B cell (primary cell): ENCODE results near the gene CDK9. TPM values are rescaled to one million over a fixed set of nuclear protein-coding genes. Genes with fewer than 3 reads are reported as not detected.

Experiments
- ATAC-seq: fragments of 200-7000 bp; cut with Tn5 transposase; one replicate; pipeline ENCODE4 v1.10.0; 2021; ENCODE audit warnings: low read depth, mild to moderate bottlenecking, moderate number of reproducible peaks, moderate library complexity
- CTCF ChIA-PET: fragments of 350-600 bp; sonication (Branson Sonifier 250); formaldehyde crosslinking; loops from one replicate; lab custom pipeline; 2021; ENCODE audit warnings: antibody characterized with exemption, inconsistent platforms; lab: Charles Lee
- POLR2A ChIA-PET: fragments of 350-600 bp; sonication (Branson Sonifier 250); formaldehyde crosslinking; loops from one replicate; lab custom pipeline; 2021; ENCODE audit warnings: antibody characterized with exemption; lab: Charles Lee
- DNase-seq: peaks from one replicate; pipeline ENCODE4 v3.0.0; 2013
- H2AFZ ChIP-seq: 2 replicates; pipeline ENCODE4 v1.6.1; 2012; ENCODE audit warnings: mild to moderate bottlenecking, low read depth, low read length; ENCODE audit not compliant: insufficient read depth, poor library complexity, severe bottlenecking
- H3K27ac ChIP-seq, 2 donors: 1 replicate in 1 of 2; 2 replicates in 1 of 2; pipeline ENCODE4 v1.5.1; 2012 to 2013; ENCODE audit warnings: low read length in 2 of 2, mild to moderate bottlenecking in 2 of 2, moderate library complexity in 1 of 2
- H3K27me3 ChIP-seq, 4 experiments: fragments of 200-600 bp in 1 of 4; sonication (generic) in 1 of 4; replicated peaks in 1 of 4; 1 replicate in 2 of 4; 2 replicates in 2 of 4; pipeline versions ENCODE4 v1.6.1 to v1.7.0; 2013 to 2016; ENCODE audit warnings: low read length in 3 of 4, mild to moderate bottlenecking in 2 of 4, mixed read lengths in 1 of 4, moderate library complexity in 1 of 4; ENCODE audit not compliant: insufficient read depth in 4 of 4, control insufficient read depth in 3 of 4; ENCODE audit errors: control extremely low read depth in 1 of 4
- H3K36me3 ChIP-seq, 2 experiments: replicated peaks in 1 of 2; 1 replicate in 1 of 2; 2 replicates in 1 of 2; pipeline versions ENCODE4 v1.6.1 to v1.7.1; 2013; ENCODE audit warnings: low read length in 1 of 2; ENCODE audit not compliant: insufficient read depth in 2 of 2, control insufficient read depth in 1 of 2; ENCODE audit errors: control extremely low read depth in 1 of 2, extremely low read depth in 1 of 2
- H3K4me1 ChIP-seq, 2 donors: fragments of 200-600 bp in 1 of 2; sonication (generic) in 1 of 2; 1 replicate in 1 of 2; 2 replicates in 1 of 2; pipeline versions ENCODE4 v1.5.1 to v1.6.1; 2013 to 2017; ENCODE audit warnings: low read length in 2 of 2; ENCODE audit not compliant: control insufficient read depth in 2 of 2, insufficient read depth in 2 of 2
- H3K4me2 ChIP-seq: replicated peaks from 2 replicates; pipeline ENCODE3; 2012; ENCODE audit warnings: mild to moderate bottlenecking, low read depth, low read length; ENCODE audit not compliant: poor library complexity, severe bottlenecking
- H3K4me3 ChIP-seq, 5 experiments: fragments of 200-600 bp in 1 of 5; sonication (generic) in 1 of 5; 1 replicate in 3 of 5; 2 replicates in 2 of 5; pipeline versions ENCODE4 v1.5.1 to v1.7.0; 2011 to 2016; ENCODE audit warnings: low read length in 4 of 5, mild to moderate bottlenecking in 4 of 5, low read depth in 2 of 5, control low read depth in 1 of 5, moderate library complexity in 1 of 5; ENCODE audit not compliant: insufficient read depth in 1 of 5; ENCODE audit errors: control extremely low read depth in 1 of 5, extremely low read depth in 1 of 5
- H3K79me2 ChIP-seq: fragments of 200-600 bp; sonication (generic); one replicate; pipeline ENCODE4 v1.6.0; 2016; ENCODE audit warnings: low read length; ENCODE audit not compliant: control insufficient read depth, insufficient read depth
- H3K9ac ChIP-seq: fragments of 200-600 bp; sonication (generic); 2 replicates; pipeline ENCODE4 v1.6.1; 2017; ENCODE audit warnings: mild to moderate bottlenecking, low read length, moderate library complexity
- H3K9me3 ChIP-seq, 3 donors: one replicate each; pipeline versions ENCODE4 v1.6.1 to v1.7.1; 2013; ENCODE audit warnings: low read length in 2 of 3; ENCODE audit not compliant: control insufficient read depth in 2 of 3, insufficient read depth in 1 of 3; ENCODE audit errors: control extremely low read depth in 1 of 3
- H4K20me1 ChIP-seq: 2 replicates; pipeline ENCODE4 v1.6.0; 2012; ENCODE audit warnings: mild to moderate bottlenecking, low read length; ENCODE audit not compliant: insufficient read depth, control insufficient read depth, poor library complexity, severe bottlenecking
- H3K27ac Mint-ChIP-seq: one replicate; pipeline ENCODE4 v1.8.0; 2021; ENCODE audit warnings: mixed read lengths
- H3K27me3 Mint-ChIP-seq: one replicate; pipeline ENCODE4 v1.8.0; 2021; ENCODE audit warnings: mixed read lengths
- H3K4me1 Mint-ChIP-seq: one replicate; pipeline ENCODE4 v1.8.0; 2021; ENCODE audit warnings: mixed read lengths
- H3K4me3 Mint-ChIP-seq: one replicate; pipeline ENCODE4 v1.8.0; 2021; ENCODE audit warnings: mixed read lengths
- H3K9me3 Mint-ChIP-seq: one replicate; pipeline ENCODE4 v1.8.0; 2022; ENCODE audit warnings: mixed read lengths; ENCODE audit not compliant: insufficient read depth
- EZH2 ChIP-seq: IDR thresholded peaks from 2 replicates; pipeline ENCODE4 v1.6.1; 2012; ENCODE audit warnings: borderline replicate concordance, low read depth, mild to moderate bottlenecking, moderate library complexity, low read length; ENCODE audit not compliant: insufficient read depth, poor library complexity, severe bottlenecking
- WGBS: methylation state at CpG from one replicate; pipeline ENCODE4 v1.1.5; 2013; ENCODE audit warnings: missing lambda C conversion rate; ENCODE audit not compliant: insufficient coverage; 5-methylcytosine and 5-hydroxymethylcytosine counted together
- intact Hi-C: fragments of 100-400 bp; cut with micrococcal nuclease; formaldehyde crosslinking; loops from one replicate; pipeline ENCODE4 v1.10.0; 2022
- polyA plus RNA-seq: library from polyadenylated mRNA; depleted of rRNA; stranded (reverse); fragments of >200 nt; gene quantifications from 2 replicates; pipeline ENCODE4 v1.2.3, GENCODE V29; 2012
- total RNA-seq, 2 donors: library from RNA; stranded (reverse); fragments of 120-200 nt in 1 of 2; gene quantifications; 1 replicate in 1 of 2; 2 replicates in 1 of 2; pipeline versions ENCODE4 v1.2.3 to v1.2.4, GENCODE V29; 2013 to 2022
- TF ChIP-seq, protein P1 (sequence below): fragments of 200-600 bp; IDR thresholded peaks from one replicate; pipeline ENCODE4 v1.8.0; 2022; ENCODE audit warnings: antibody characterized with exemption, mild to moderate bottlenecking

Gene CDK9
- total and polyA plus RNA-seq, 2 donors (not counting 1 experiment from before 2014, with no cell fraction given) = 145 to 176 TPM

DNA sequence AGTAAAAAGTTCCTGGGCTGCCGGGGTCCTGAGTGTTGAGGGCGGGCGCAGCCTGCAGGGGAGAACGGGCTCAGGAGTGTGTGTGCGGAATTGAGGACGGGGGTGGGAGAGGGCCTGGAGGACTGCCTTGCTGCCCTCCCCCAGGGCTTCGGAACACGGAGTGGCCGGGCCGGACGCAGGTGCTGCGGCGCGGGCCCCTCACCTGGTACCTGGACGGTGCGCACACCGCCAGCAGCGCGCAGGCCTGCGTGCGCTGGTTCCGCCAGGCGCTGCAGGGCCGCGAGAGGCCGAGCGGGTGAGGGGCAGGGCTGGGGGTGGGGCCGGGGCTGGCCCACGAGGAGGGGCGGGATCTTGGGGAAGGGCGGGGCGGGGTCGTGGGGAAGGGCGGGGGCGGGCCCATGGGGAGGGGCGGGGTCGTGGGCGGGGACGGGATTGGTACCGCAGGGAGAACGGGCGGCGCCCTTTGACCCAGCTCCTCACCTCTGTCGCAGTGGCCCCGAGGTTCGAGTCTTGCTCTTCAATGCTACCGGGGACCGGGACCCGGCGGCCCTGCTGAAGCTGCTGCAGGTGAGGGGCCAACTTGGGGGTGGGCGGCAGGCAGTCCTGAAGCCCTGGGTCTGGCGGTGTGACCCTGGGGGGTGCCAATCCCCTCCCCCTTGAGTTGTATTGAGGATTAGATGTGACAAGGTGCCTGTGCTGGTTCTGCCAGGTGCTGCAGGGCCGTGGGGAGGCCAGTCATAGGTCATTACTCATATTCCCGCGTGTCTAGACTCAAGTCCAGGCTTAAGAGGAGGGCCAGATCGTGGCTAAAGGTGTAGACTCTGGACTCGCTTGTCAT, 23.9 kb downstream of the CDK9 start:
- Mint-ChIP-seq H3K27me3 (no peaks in the 10 kb centered on the region), H3K27ac (no peak overlapping the region), H3K4me3 (no peak overlapping the region), H3K4me1 (peaks cover 2% of the 10 kb centered on the region), H3K9me3 (no peaks in the 10 kb centered on the region)
- Histone ChIP-seq H4K20me1 (no peaks in the 10 kb centered on the region), H2AFZ (no peak overlapping the region), H3K9me3 (no peaks in the 10 kb centered on the region), H3K36me3 (peaks cover 0 to 65% of the 10 kb centered on the region in 2 experiments), H3K79me2 (peaks cover 23% of the 10 kb centered on the region), H3K4me1 (no peaks in the 10 kb centered on the region), H3K4me2 (no peak overlapping the region), H3K4me3 (no peak overlapping the region), H3K27ac (no peak overlapping the region), H3K27me3 (no peaks in the 10 kb centered on the region), H3K9ac (no peak overlapping the region)
- ChIA-PET CTCF (interaction anchor here (0.9 kb wide), 1 partner anchor 216 kb away, joined by 4 read pairs; no protein-coding TSS in a partner anchor), POLR2A (no interaction called here)
- TF ChIP-seq, protein P1, sequence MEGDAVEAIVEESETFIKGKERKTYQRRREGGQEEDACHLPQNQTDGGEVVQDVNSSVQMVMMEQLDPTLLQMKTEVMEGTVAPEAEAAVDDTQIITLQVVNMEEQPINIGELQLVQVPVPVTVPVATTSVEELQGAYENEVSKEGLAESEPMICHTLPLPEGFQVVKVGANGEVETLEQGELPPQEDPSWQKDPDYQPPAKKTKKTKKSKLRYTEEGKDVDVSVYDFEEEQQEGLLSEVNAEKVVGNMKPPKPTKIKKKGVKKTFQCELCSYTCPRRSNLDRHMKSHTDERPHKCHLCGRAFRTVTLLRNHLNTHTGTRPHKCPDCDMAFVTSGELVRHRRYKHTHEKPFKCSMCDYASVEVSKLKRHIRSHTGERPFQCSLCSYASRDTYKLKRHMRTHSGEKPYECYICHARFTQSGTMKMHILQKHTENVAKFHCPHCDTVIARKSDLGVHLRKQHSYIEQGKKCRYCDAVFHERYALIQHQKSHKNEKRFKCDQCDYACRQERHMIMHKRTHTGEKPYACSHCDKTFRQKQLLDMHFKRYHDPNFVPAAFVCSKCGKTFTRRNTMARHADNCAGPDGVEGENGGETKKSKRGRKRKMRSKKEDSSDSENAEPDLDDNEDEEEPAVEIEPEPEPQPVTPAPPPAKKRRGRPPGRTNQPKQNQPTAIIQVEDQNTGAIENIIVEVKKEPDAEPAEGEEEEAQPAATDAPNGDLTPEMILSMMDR = no peak
- TF ChIP-seq EZH2 = no peak
- DNase-seq = no peak
- intact Hi-C loops = no loop called here
- ATAC-seq = peak; percentile 69
- WGBS = 89% methylated on average over 34 of the region's 57 CpGs
